ENCODE measurements around the gene PSEN1. TPM values are rescaled to one million over a fixed set of nuclear protein-coding genes. Genes with fewer than 3 reads are reported as not detected.

Gene PSEN1
- total RNA-seq, 1 experiment from 2014 or later = 39.3 TPM

GRCh38 chr14:73254247-73255004, 118.1 kb downstream of the PSEN1 start:
- ChIA-PET CTCF (interaction anchor here (0.5 kb wide), 1 partner anchor 50 kb away, joined by 3 read pairs; no protein-coding TSS in a partner anchor), POLR2A (no interaction called here)
- Histone ChIP-seq H3K36me3 (ENCODE audit: control insufficient read depth, insufficient read depth, low read length) (no peaks in the 10 kb centered on the region), H3K4me3 (ENCODE audit: low read depth in 2 of 2, low read length in 2 of 2) (no peak overlapping the region), H3K9me3 (ENCODE audit: control insufficient read depth, insufficient read depth, low read depth, low read length) (no peaks in the 10 kb centered on the region), H3K27ac (ENCODE audit: low read length) (no peak overlapping the region), H3K4me1 (ENCODE audit: control insufficient read depth, insufficient read depth, low read length) (no peaks in the 10 kb centered on the region), H3K27me3 (ENCODE audit: control insufficient read depth, insufficient read depth, low read length) (no peaks in the 10 kb centered on the region)
- in situ Hi-C loops (cut with HindIII; ENCODE audit: low pct_unique_long_range_greater_than_20kb, low sequenced_read_pairs) (no loop called here), intact Hi-C loops (cut with micrococcal nuclease; ENCODE audit: unreplicated experiment) (no loop called here)
- no TSS peak for BruUV-seq (replicated peaks)
- TF ChIP-seq REST (IDR thresholded peaks at IDR 0.05; ENCODE audit: insufficient read depth in 1 of 2, low read depth in 2 of 2, low read length in 1 of 2) (no peak), TCF7L2 (IDR thresholded peaks at IDR 0.05; ENCODE audit: low read depth, low read length) (no peak), POLR2AphosphoS5 (IDR thresholded peaks at IDR 0.05; ENCODE audit: low read depth, low read length) (no peak), SIN3A (IDR thresholded peaks at IDR 0.05; ENCODE audit: borderline replicate concordance, insufficient read depth, low read depth, low read length) (no peak), CTCF (IDR thresholded peaks at IDR 0.05) (no peak)
- no peak for DNase-seq (ENCODE audit: low read depth, low spot score)
- ATAC-seq = no peak

GRCh38 chr14:73255005-73255400, 118.7 kb downstream of the PSEN1 start:
- Histone ChIP-seq H3K4me1 (ENCODE audit: control insufficient read depth, insufficient read depth, low read length) (no peaks in the 10 kb centered on the region), H3K9me3 (ENCODE audit: control insufficient read depth, insufficient read depth, low read depth, low read length) (no peaks in the 10 kb centered on the region), H3K27me3 (ENCODE audit: control insufficient read depth, insufficient read depth, low read length) (no peaks in the 10 kb centered on the region), H3K36me3 (ENCODE audit: control insufficient read depth, insufficient read depth, low read length) (no peaks in the 10 kb centered on the region), H3K27ac (ENCODE audit: low read length) (no peak overlapping the region), H3K4me3 (ENCODE audit: low read depth in 2 of 2, low read length in 2 of 2) (no peak overlapping the region)
- intact Hi-C loops (cut with micrococcal nuclease; ENCODE audit: unreplicated experiment) = no loop called here
- ChIA-PET POLR2A (no interaction called here), CTCF (no interaction called here)
- no TSS peak for BruUV-seq (replicated peaks)
- no peak for DNase-seq (ENCODE audit: low read depth, low spot score)
- TF ChIP-seq CTCF (IDR thresholded peaks at IDR 0.05) = no peak
- TF ChIP-seq SIN3A (IDR thresholded peaks at IDR 0.05; ENCODE audit: borderline replicate concordance, insufficient read depth, low read depth, low read length) = no peak
- TF ChIP-seq REST (IDR thresholded peaks at IDR 0.05; ENCODE audit: insufficient read depth in 1 of 2, low read depth in 2 of 2, low read length in 1 of 2) = no peak
- no peak for TF ChIP-seq TCF7L2 (IDR thresholded peaks at IDR 0.05; ENCODE audit: low read depth, low read length)
- TF ChIP-seq POLR2AphosphoS5 (IDR thresholded peaks at IDR 0.05; ENCODE audit: low read depth, low read length) = no peak
- ATAC-seq = no peak
- in situ Hi-C loops (cut with HindIII; ENCODE audit: low pct_unique_long_range_greater_than_20kb, low sequenced_read_pairs) = no loop called here

All from Panc1 (cell line).